Tibial artery (tissue), 4 donors: ENCODE results near the gene TCAP.
A peak's percentile ranks its signal among the peaks of the same experiment; 100 is the strongest.

Experiments used
- DNase-seq, 2 donors: peaks; one replicate each; pipeline ENCODE4 v3.0.0-alpha.2; 2019
- H3K27ac ChIP-seq, 2 donors: fragments of 200-600 bp; sonication (generic) in 1 of 2; 1 replicate in 1 of 2; 2 replicates in 1 of 2; pipeline ENCODE4 v1.5.1; 2018 to 2019; ENCODE audit warnings: mild to moderate bottlenecking in 1 of 2
- H3K27me3 ChIP-seq, 2 donors: fragments of 200-600 bp; sonication (generic) in 1 of 2; one replicate each; pipeline versions ENCODE4 v1.5.1 to v1.6.0; 2016 to 2019
- H3K36me3 ChIP-seq, 3 donors: fragments of 200-600 bp; sonication (generic) in 2 of 3; one replicate each; pipeline ENCODE4 v1.5.1; 2016 to 2019; ENCODE audit warnings: mild to moderate bottlenecking in 2 of 3
- H3K4me1 ChIP-seq, 4 donors: fragments of 200-600 bp; sonication (generic) in 2 of 4; 1 replicate in 3 of 4; 2 replicates in 1 of 4; pipeline ENCODE4 v1.5.1; 2016 to 2019
- H3K4me3 ChIP-seq, 2 donors: fragments of 200-600 bp; sonication (generic) in 1 of 2; 1 replicate in 1 of 2; 2 replicates in 1 of 2; pipeline ENCODE4 v1.5.1; 2018 to 2019; ENCODE audit warnings: mild to moderate bottlenecking in 2 of 2
- H3K9me3 ChIP-seq, 3 donors: fragments of 200-600 bp; sonication (generic) in 1 of 3; one replicate each; pipeline ENCODE4 v1.5.1; 2016 to 2019
- CTCF ChIP-seq, 2 experiments: fragments of 200-600 bp in 1 of 2; fragments of 450-650 bp in 1 of 2; IDR thresholded peaks; one replicate each; pipeline ENCODE4 v1.5.1; 2017 to 2019; ENCODE audit warnings: antibody characterized with exemption in 2 of 2, mild to moderate bottlenecking in 1 of 2, moderate library complexity in 1 of 2
- intact Hi-C: fragments of 100-400 bp; cut with DNase I; formaldehyde crosslinking; loops from one replicate; pipeline ENCODE4 v1.15.0; 2023; ENCODE audit warnings: low total_unique reads

The TCAP gene

GRCh38 chr17:39633570-39634183 is 31.5 kb upstream of the TCAP start:
- intact Hi-C loops, result no loop called here
- no peak for TF ChIP-seq CTCF (IDR thresholded peaks at IDR 0.05)
- H3K4me1 ChIP-seq, result peaks cover 0 to 53% (median 18%) of the 10 kb centered on the region in 4 donors
- no peak overlapping the region for H3K4me3 ChIP-seq
- H3K36me3 ChIP-seq, result no peaks in the 10 kb centered on the region
- H3K27me3 ChIP-seq, result peaks cover 0 to 46% of the 10 kb centered on the region in 2 donors
- no peak for DNase-seq
- no peak overlapping the region for H3K27ac ChIP-seq
- H3K9me3 ChIP-seq, result no peaks in the 10 kb centered on the region

- H3K36me3 ChIP-seq, result no peaks in the 10 kb centered on the region
- peaks cover 0 to 38% of the 10 kb centered on the region in 2 donors for H3K27me3 ChIP-seq
- TF ChIP-seq CTCF (IDR thresholded peaks at IDR 0.05), result peak; percentile 69 to 79
- no peaks in the 10 kb centered on the region for H3K9me3 ChIP-seq
- no peak overlapping the region for H3K27ac ChIP-seq
- intact Hi-C loops, result no loop called here
- DNase-seq, result no peak
- H3K4me1 ChIP-seq, result peaks cover 0 to 56% (median 23%) of the 10 kb centered on the region in 4 donors
- H3K4me3 ChIP-seq, result no peak overlapping the region
These were observed 30.7 kb upstream of the TCAP start for GRCh38 chr17:39634384-39634871.

- no peak for TF ChIP-seq CTCF (IDR thresholded peaks at IDR 0.05)
- peaks cover 0 to 66% (median 28%) of the 10 kb centered on the region in 4 donors for H3K4me1 ChIP-seq
- no peak overlapping the region for H3K4me3 ChIP-seq
- intact Hi-C loops, result loop anchor here (5.0 kb wide), 1 partner anchor 37 kb away; no protein-coding TSS in a partner anchor
- DNase-seq, result no peak
- peaks cover 0 to 26% of the 10 kb centered on the region in 2 donors for H3K27me3 ChIP-seq
- no peaks in the 10 kb centered on the region for H3K9me3 ChIP-seq
- H3K36me3 ChIP-seq, result no peaks in the 10 kb centered on the region
- H3K27ac ChIP-seq, result peak overlapping the region in 1 of 2 donors; percentile 90
These were observed 29.5 kb upstream of the TCAP start for GRCh38 chr17:39635614-39636176.

GRCh38 chr17:39636587-39636926 is 28.6 kb upstream of the TCAP start:
- intact Hi-C loops, result loop anchor here (5.0 kb wide), 1 partner anchor 36 kb away; no protein-coding TSS in a partner anchor
- Histone ChIP-seq H3K27ac (peak overlapping the region; percentile 86 to 90), H3K9me3 (no peaks in the 10 kb centered on the region), H3K27me3 (peaks cover 0 to 17% of the 10 kb centered on the region in 2 donors), H3K4me3 (peak overlapping the region; percentile 74 to 89), H3K36me3 (no peaks in the 10 kb centered on the region), H3K4me1 (peaks cover 0 to 68% (median 28%) of the 10 kb centered on the region in 4 donors)
- DNase-seq, result no peak
- TF ChIP-seq CTCF (IDR thresholded peaks at IDR 0.05), result no peak

GRCh38 chr17:39636927-39637736 is 28.0 kb upstream of the TCAP start, which contains the start of gene STARD3:
Gene STARD3, plus strand, starts transcription at chr17:39637144. Its CDS starts 16,388 bp downstream, at chr17:39653532.
- H3K4me3 ChIP-seq, result peak within 1 kb of the TSS; percentile 74 to 89
- intact Hi-C loops, result loop anchor here (5.0 kb wide), 1 partner anchor 35 kb away; no protein-coding TSS in a partner anchor
- H3K9me3 ChIP-seq, result no peaks in the 10 kb centered on the region
- H3K4me1 ChIP-seq, result peaks cover 0 to 62% (median 28%) of the 10 kb centered on the region in 4 donors
- H3K27me3 ChIP-seq, result peaks cover 0 to 11% of the 10 kb centered on the region in 2 donors
- no peak for TF ChIP-seq CTCF (IDR thresholded peaks at IDR 0.05)
- peak within 1 kb of the TSS; percentile 86 to 90 for H3K27ac ChIP-seq
- no peaks in the 10 kb centered on the region for H3K36me3 ChIP-seq
- peak; percentile 88 to 96 for DNase-seq
